Heart right ventricle (tissue), 16 donors: ENCODE measurements around the gene CHPF. TPM values are rescaled to one million over a fixed set of nuclear protein-coding genes. Genes with fewer than 3 reads are reported as not detected.

ENCODE experiments used
- ATAC-seq, 8 donors: fragments of 200-7000 bp; cut with Tn5 transposase; one replicate each; pipeline ENCODE4 v1.9.1; 2020; ENCODE audit warnings: mild to moderate bottlenecking in 8 of 8, moderate library complexity in 8 of 8, moderate number of reproducible peaks in 1 of 8
- DNase-seq, 2 donors: peaks; one replicate each; pipeline ENCODE4 v3.0.0-alpha.2; 2020
- H3K27ac ChIP-seq, 10 donors: fragments of 200-600 bp; sonication (generic) in 2 of 10; one replicate each; pipeline versions ENCODE4 v1.5.0 to v1.8.0; 2020 to 2022; ENCODE audit warnings: mild to moderate bottlenecking in 3 of 10
- H3K27me3 ChIP-seq, 7 donors: fragments of 200-600 bp; one replicate each; pipeline ENCODE4 v1.8.0; 2021 to 2022; ENCODE audit warnings: mild to moderate bottlenecking in 2 of 7
- H3K36me3 ChIP-seq, 9 donors: fragments of 200-600 bp; sonication (generic) in 1 of 9; one replicate each; pipeline versions ENCODE4 v1.5.0 to v1.8.0; 2020 to 2022; ENCODE audit warnings: mild to moderate bottlenecking in 2 of 9
- H3K4me1 ChIP-seq, 9 donors: fragments of 200-600 bp; sonication (generic) in 1 of 9; one replicate each; pipeline versions ENCODE4 v1.5.0 to v1.8.0; 2020 to 2022; ENCODE audit warnings: mild to moderate bottlenecking in 4 of 9
- H3K4me3 ChIP-seq, 10 donors: fragments of 200-600 bp; sonication (generic) in 2 of 10; one replicate each; pipeline versions ENCODE4 v1.5.0 to v1.8.0; 2020 to 2022; ENCODE audit warnings: mild to moderate bottlenecking in 7 of 10, moderate library complexity in 2 of 10
- H3K9me3 ChIP-seq, 11 donors: fragments of 200-600 bp in 10 of 11; sonication (generic) in 2 of 11; one replicate each; pipeline versions ENCODE4 v1.5.0 to v1.8.0; 2013 to 2022; ENCODE audit warnings: mild to moderate bottlenecking in 2 of 11, control low read depth in 1 of 11, moderate library complexity in 1 of 11
- WGBS, 2 donors: extraction: QIAGEN DNeasy Blood & Tissue Kit; methylation state at CpG; one replicate each; pipeline ENCODE4 v1.1.7; 2013; ENCODE audit warnings: inconsistent platforms in 1 of 2; 5-methylcytosine and 5-hydroxymethylcytosine counted together
- intact Hi-C, 10 donors: fragments of 100-400 bp; cut with DNase I; formaldehyde crosslinking; loops; one replicate each; pipeline versions ENCODE4 v1.11.1 to v1.14.2; 2022
- polyA plus RNA-seq, 2 donors: library from polyadenylated mRNA; stranded (reverse); fragments of 200-250 nt; gene quantifications; one replicate each; pipeline ENCODE4 v1.2.3, GENCODE V29; 2013
- total RNA-seq, 10 donors: library from RNA; stranded (reverse); fragmentation: NEBNext Ultra II Directional in 3 of 10; extraction: Animal tissue kit (Norgen Biotek cat#: 25700) in 3 of 10; gene quantifications; one replicate each; pipeline versions ENCODE4 v1.2.1 to v1.2.4, GENCODE V29; 2021 to 2023
- TF ChIP-seq, protein P1 (sequence below), 9 donors: fragments of 200-600 bp; sonication (generic) in 2 of 9; IDR thresholded peaks; one replicate each; pipeline versions ENCODE4 v1.5.0 to v1.8.0; 2021 to 2022; ENCODE audit warnings: antibody characterized with exemption in 9 of 9, mild to moderate bottlenecking in 5 of 9, moderate library complexity in 1 of 9
- donor health status: Arrhythmogenic right ventricular cardiomyopathy.
- donor health status: ischemic (EF 13 %, LVEDD 7.1; RV severe dilation, severe dysfunction).
- donor health status: healthy with polysubstance abuse.
- donor health status: DM: no; HTN: yes; CAD: no.
- donor health status: DM: no; HTN: no; CAD: no.
- donor health status: ischemic (EF 25% LVEDD 6.9; RV normal size, moderate dysfunction).
- donor health status: ischemic (EF 25% LVEDD 5.7; RV mildly dilated, moderate dysfunction).
- donor health status: healthy.
- donor health status: DM: yes; HTN: yes; CAD: no.
- donor health status: Ischemic cardiomyopathy.
- donor health status: ischemic (EF 35%, LVEDD 5.7; RV mildly dilated, moderate dysfunction).
- donor health status: nonischemic (EF 11% LVEDD 7.7; RV severe dilation, severe dysfunction).
- donor health status: DM: yes; HTN: yes; CAD: no.
- donor health status: PGD.
- donor health status: ischemic (EF 29% LVEDD 5.4; RV normal size, mild dysfunction).
- donor health status: nonischemic (EF 23%, LVEDD 6.1; RV moderate dilation, normal function).

The CHPF gene
- total and polyA plus RNA-seq, 12 donors: 66.5 to 221 (median 95.9) TPM

DNA sequence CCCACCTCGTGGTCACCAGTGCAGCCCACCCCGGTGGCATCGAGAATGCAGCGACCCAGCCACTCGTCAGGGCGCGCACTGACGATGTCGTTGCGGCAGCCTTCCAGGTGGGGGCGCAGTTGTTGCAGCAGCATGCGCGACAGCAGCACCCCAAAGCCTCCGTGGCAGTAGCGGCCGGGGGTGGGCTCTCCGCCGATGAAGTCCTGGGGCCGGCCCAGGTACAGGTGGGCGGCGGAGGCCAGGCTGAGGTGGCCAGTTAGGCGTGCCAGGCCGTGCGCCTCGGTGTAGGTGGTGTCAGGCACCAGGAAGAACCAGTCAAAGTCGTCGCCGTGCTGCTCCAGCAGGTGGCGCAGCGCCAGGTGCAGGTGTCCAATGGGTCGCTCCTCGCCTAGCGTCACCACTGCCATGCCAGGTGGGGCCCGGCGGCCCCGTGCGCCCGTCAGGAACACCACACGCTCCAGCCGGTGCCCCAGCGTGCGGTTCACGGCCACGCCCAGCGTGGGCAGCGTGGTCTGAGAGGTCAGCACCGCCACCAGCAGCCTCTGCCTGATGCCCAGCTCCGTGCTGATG is 1.9 kb downstream of the CHPF start:
- Histone ChIP-seq H3K4me3 (peak overlapping the region in 8 of 10 donors; percentile 6 to 92 (median 80)), H3K9me3 (no peaks in the 10 kb centered on the region), H3K4me1 (peaks cover 7 to 50% (median 38%) of the 10 kb centered on the region in 9 donors), H3K27me3 (peaks cover 0 to 53% (median 6%) of the 10 kb centered on the region in 7 donors), H3K27ac (peak overlapping the region in 2 of 10 donors; percentile 91 to 93), H3K36me3 (peaks cover 0 to 32% (median 20%) of the 10 kb centered on the region in 9 donors)
- peak in 5 of 8 donors; percentile 10 to 25 (median 17) for ATAC-seq
- intact Hi-C loops: loop anchor here in 9 of 10 donors (1.0 to 5.0 kb wide), 12 partner anchors 29 to 161 kb away; partner anchors contain the start of genes OBSL1 (in 2 of the 9), SLC4A3 (in 2 of the 9) and STK11IP (in 2 of the 9)
- 10% methylated on average over 48 of the region's 48 CpGs for WGBS, 2 donors
- TF ChIP-seq, protein P1, sequence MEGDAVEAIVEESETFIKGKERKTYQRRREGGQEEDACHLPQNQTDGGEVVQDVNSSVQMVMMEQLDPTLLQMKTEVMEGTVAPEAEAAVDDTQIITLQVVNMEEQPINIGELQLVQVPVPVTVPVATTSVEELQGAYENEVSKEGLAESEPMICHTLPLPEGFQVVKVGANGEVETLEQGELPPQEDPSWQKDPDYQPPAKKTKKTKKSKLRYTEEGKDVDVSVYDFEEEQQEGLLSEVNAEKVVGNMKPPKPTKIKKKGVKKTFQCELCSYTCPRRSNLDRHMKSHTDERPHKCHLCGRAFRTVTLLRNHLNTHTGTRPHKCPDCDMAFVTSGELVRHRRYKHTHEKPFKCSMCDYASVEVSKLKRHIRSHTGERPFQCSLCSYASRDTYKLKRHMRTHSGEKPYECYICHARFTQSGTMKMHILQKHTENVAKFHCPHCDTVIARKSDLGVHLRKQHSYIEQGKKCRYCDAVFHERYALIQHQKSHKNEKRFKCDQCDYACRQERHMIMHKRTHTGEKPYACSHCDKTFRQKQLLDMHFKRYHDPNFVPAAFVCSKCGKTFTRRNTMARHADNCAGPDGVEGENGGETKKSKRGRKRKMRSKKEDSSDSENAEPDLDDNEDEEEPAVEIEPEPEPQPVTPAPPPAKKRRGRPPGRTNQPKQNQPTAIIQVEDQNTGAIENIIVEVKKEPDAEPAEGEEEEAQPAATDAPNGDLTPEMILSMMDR (IDR thresholded peaks at IDR 0.05): peak; percentile 60 to 95 (median 88)
- peak; percentile 69 to 78 for DNase-seq

GRCh38 chr2:219540784-219541504 is 2.7 kb downstream of the CHPF start:
- H3K9me3 ChIP-seq: no peaks in the 10 kb centered on the region
- DNase-seq (no peak), ATAC-seq (no peak)
- H3K4me3 ChIP-seq: no peak overlapping the region
- TF ChIP-seq, protein P1 (IDR thresholded peaks at IDR 0.05): no peak
- WGBS, 2 donors: 87 to 94% methylated on average over 12 of the region's 12 CpGs
- peaks cover 0 to 49% (median 6%) of the 10 kb centered on the region in 7 donors for H3K27me3 ChIP-seq
- H3K36me3 ChIP-seq: peaks cover 0 to 32% (median 20%) of the 10 kb centered on the region in 9 donors
- intact Hi-C loops: loop anchor here in 8 of 10 donors (1.0 to 5.0 kb wide), 9 partner anchors 56 to 161 kb away; partner anchors contain the start of genes SLC4A3 (in 2 of the 8) and STK11IP (in 1 of the 8)
- no peak overlapping the region for H3K27ac ChIP-seq
- H3K4me1 ChIP-seq: peaks cover 7 to 50% (median 38%) of the 10 kb centered on the region in 9 donors

DNA sequence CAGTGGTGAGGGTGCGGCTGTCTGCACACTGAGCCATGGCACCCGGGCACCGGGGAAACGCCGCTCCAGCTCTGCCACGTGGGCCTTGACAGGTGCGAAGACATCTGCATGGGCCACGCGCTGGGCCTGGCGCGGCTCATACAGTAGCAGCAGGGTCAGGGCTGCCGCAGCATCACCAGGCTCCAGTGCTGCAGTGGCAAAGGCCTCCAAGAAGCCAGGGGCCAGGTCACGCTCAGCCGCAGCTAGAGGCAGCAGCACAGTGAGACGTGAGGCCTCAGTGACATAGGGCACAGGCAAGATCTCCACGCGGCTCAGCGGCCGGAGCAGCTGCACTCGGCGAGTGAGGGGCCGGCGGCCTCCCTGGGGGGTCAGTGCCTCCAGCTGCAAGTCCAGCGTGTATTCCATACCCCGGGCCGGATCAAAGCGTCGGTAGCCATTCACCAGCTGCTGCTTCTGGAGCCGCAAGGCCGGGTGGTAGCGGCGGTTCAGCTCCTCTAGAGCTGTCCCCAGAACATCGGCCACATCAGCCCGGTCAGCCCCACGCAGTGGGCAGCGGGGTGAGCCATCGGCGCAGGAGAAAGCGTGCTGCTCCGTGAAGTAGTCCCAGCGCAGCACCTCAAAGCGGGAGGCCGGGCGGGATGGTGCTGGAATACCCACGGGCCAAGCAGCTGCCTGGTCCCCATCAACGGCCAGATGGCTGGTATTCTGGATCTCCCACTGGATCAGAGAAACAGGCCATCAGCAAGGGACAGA is 3.5 kb downstream of the CHPF start:
- no peak for DNase-seq
- Histone ChIP-seq H3K27ac (no peak overlapping the region), H3K4me1 (peaks cover 7 to 50% (median 38%) of the 10 kb centered on the region in 9 donors), H3K4me3 (no peak overlapping the region), H3K36me3 (peaks cover 0 to 32% (median 20%) of the 10 kb centered on the region in 9 donors), H3K27me3 (peaks cover 0 to 41% (median 6%) of the 10 kb centered on the region in 7 donors), H3K9me3 (no peaks in the 10 kb centered on the region)
- TF ChIP-seq, protein P1 (IDR thresholded peaks at IDR 0.05): no peak
- 94 to 95% methylated on average over 46 of the region's 46 CpGs for WGBS, 2 donors
- intact Hi-C loops: loop anchor here in 8 of 10 donors (2.0 to 5.0 kb wide), 8 partner anchors 57 to 162 kb away; partner anchors contain the start of genes SLC4A3 (in 2 of the 8) and STK11IP (in 1 of the 8)
- no peak for ATAC-seq
